ENCODE measurements around the gene THAP10. TPM values are rescaled to one million over a fixed set of nuclear protein-coding genes. Genes with fewer than 3 reads are reported as not detected.
"Not testable (repeated sequence)": the region's sequence is repeated elsewhere in the genome, so short reads cannot be mapped to it uniquely, and the experiment has no call there.

Gene THAP10
- total RNA-seq, 1 donor from 2014 or later, result 2.0 TPM

- no peak for DNase-seq
Measured at GRCh38 chr15:70876011-70876410, 16.2 kb downstream of the THAP10 start.

GRCh38 chr15:70875001-70875782 lies 17.0 kb downstream of the THAP10 start:
- DNase-seq, result peak; percentile 64

- no peak for DNase-seq
Measured at GRCh38 chr15:70873232-70874054, 18.8 kb downstream of the THAP10 start.

GRCh38 chr15:70871490-70871889 lies 20.7 kb downstream of the THAP10 start:
- not testable (repeated sequence) for DNase-seq

- peak; percentile 23 for DNase-seq
Measured at GRCh38 chr15:70870051-70870450, 22.2 kb downstream of the THAP10 start.

GRCh38 chr15:70869346-70869745 lies 22.9 kb downstream of the THAP10 start:
- no peak for DNase-seq

- DNase-seq, result peak; percentile 74
Measured at GRCh38 chr15:70867911-70868467, 24.2 kb downstream of the THAP10 start.

- DNase-seq, result no peak
Measured at GRCh38 chr15:70866982-70867641, 25.1 kb downstream of the THAP10 start.

- peak; percentile 61 for DNase-seq
Measured at GRCh38 chr15:70863450-70864218, 28.6 kb downstream of the THAP10 start.

- no peak for DNase-seq
Measured at GRCh38 chr15:70859998-70860397, 32.2 kb downstream of the THAP10 start.

GRCh38 chr15:70859322-70859908 lies 32.8 kb downstream of the THAP10 start:
- no peak for DNase-seq

- not testable (repeated sequence) for DNase-seq
Measured at GRCh38 chr15:70858614-70859321, 33.5 kb downstream of the THAP10 start.

GRCh38 chr15:70857562-70858285 lies 34.5 kb downstream of the THAP10 start:
- DNase-seq, result no peak

- DNase-seq, result peak; percentile 99
Measured at GRCh38 chr15:70856884-70857561, 35.2 kb downstream of the THAP10 start.

GRCh38 chr15:70856177-70856883 lies 35.9 kb downstream of the THAP10 start:
- no peak for DNase-seq

GRCh38 chr15:70855764-70856163 lies 36.5 kb downstream of the THAP10 start:
- no peak for DNase-seq

GRCh38 chr15:70854666-70854976 lies 37.6 kb downstream of the THAP10 start:
- DNase-seq, result peak; percentile 55

- peak; percentile 61 for DNase-seq
Measured at GRCh38 chr15:70853973-70854665, 38.1 kb downstream of the THAP10 start, which contains the start of gene LARP6. LARP6 (minus strand) TSS chr15:70854157; CDS start chr15:70854088, 69 bp downstream.
